H9 (cell line): ENCODE measurements around the gene EPB41. TPM values are rescaled to one million over a fixed set of nuclear protein-coding genes. Genes with fewer than 3 reads are reported as not detected.

Experiments used
- DNase-seq: peaks from one replicate; pipeline ENCODE4 v3.0.0-alpha.2; 2017
- H2AFZ ChIP-seq: one replicate; pipeline ENCODE4 v1.6.1; 2013; ENCODE audit warnings: mild to moderate bottlenecking, low read length, control low read depth, moderate library complexity
- H2AK5ac ChIP-seq: 2 replicates; pipeline ENCODE4 v1.6.1; 2013; ENCODE audit warnings: low read length, control low read depth, mixed read lengths; ENCODE audit not compliant: insufficient read length
- H2BK120ac ChIP-seq: one replicate; pipeline ENCODE4 v1.6.1; 2013; ENCODE audit warnings: low read depth, mild to moderate bottlenecking, low read length, control low read depth, inconsistent platforms; ENCODE audit not compliant: poor library complexity, severe bottlenecking
- H2BK12ac ChIP-seq: 2 replicates; pipeline ENCODE4 v1.6.1; 2013; ENCODE audit warnings: low read length, control low read depth, mixed read lengths, low read depth; ENCODE audit not compliant: insufficient read length
- H2BK15ac ChIP-seq: 2 replicates; pipeline ENCODE4 v1.6.1; 2013; ENCODE audit warnings: low read depth, low read length, control low read depth
- H2BK20ac ChIP-seq: one replicate; pipeline ENCODE4 v1.6.1; 2013; ENCODE audit warnings: low read depth, mild to moderate bottlenecking, low read length, control low read depth, inconsistent platforms; ENCODE audit not compliant: poor library complexity, severe bottlenecking
- H2BK5ac ChIP-seq: 2 replicates; pipeline ENCODE4 v1.6.1; 2013; ENCODE audit warnings: low read length, control low read depth, mixed read lengths; ENCODE audit not compliant: insufficient read length
- H3K14ac ChIP-seq: 2 replicates; pipeline ENCODE4 v1.6.1; 2013; ENCODE audit warnings: low read length, control low read depth; ENCODE audit not compliant: insufficient read depth
- H3K18ac ChIP-seq: 2 replicates; pipeline ENCODE4 v1.6.1; 2013; ENCODE audit warnings: low read depth, mild to moderate bottlenecking, mixed read lengths, low read length, control low read depth; ENCODE audit not compliant: insufficient read length
- H3K23ac ChIP-seq: 2 replicates; pipeline ENCODE4 v1.6.1; 2013; ENCODE audit warnings: low read length, control low read depth, mixed read lengths, low read depth; ENCODE audit not compliant: insufficient read length
- H3K23me2 ChIP-seq: 2 replicates; pipeline ENCODE4 v1.6.1; 2013; ENCODE audit warnings: low read depth, mild to moderate bottlenecking, mixed read lengths, low read length, control low read depth; ENCODE audit not compliant: insufficient read length, poor library complexity, severe bottlenecking
- H3K27ac ChIP-seq: 2 replicates; pipeline ENCODE4 v1.5.1; 2013; ENCODE audit warnings: low read length, control low read depth, mixed read lengths, low read depth; ENCODE audit not compliant: insufficient read length
- H3K27me3 ChIP-seq: 2 replicates; pipeline ENCODE4 v1.6.1; 2013; ENCODE audit warnings: low read length, control low read depth, inconsistent platforms; ENCODE audit not compliant: insufficient read depth
- H3K4ac ChIP-seq: 2 replicates; pipeline ENCODE4 v1.6.1; 2013; ENCODE audit warnings: low read depth, mild to moderate bottlenecking, control low read depth, inconsistent platforms, low read length, moderate library complexity
- H3K4me1 ChIP-seq: 2 replicates; pipeline ENCODE4 v1.6.1; 2013; ENCODE audit warnings: low read length, control low read depth, inconsistent platforms; ENCODE audit not compliant: insufficient read depth
- H3K4me2 ChIP-seq: 2 replicates; pipeline ENCODE4 v1.6.1; 2013; ENCODE audit warnings: low read length, control low read depth, mixed read lengths; ENCODE audit not compliant: insufficient read length, insufficient read depth
- H3K56ac ChIP-seq: 2 replicates; pipeline ENCODE4 v1.6.1; 2013; ENCODE audit warnings: low read depth, mild to moderate bottlenecking, mixed read lengths, low read length, control low read depth; ENCODE audit not compliant: insufficient read length
- H3K79me1 ChIP-seq: 2 replicates; pipeline ENCODE4 v1.6.1; 2013; ENCODE audit warnings: low read depth, mild to moderate bottlenecking, moderate library complexity, low read length, control low read depth, inconsistent platforms; ENCODE audit not compliant: insufficient read depth, poor library complexity, severe bottlenecking
- H3K79me2 ChIP-seq: 2 replicates; pipeline ENCODE4 v1.6.1; 2013; ENCODE audit warnings: low read length, control low read depth, inconsistent platforms; ENCODE audit not compliant: insufficient read depth
- H3K9ac ChIP-seq: 2 replicates; pipeline ENCODE4 v1.6.1; 2013; ENCODE audit warnings: low read length, control low read depth, mixed read lengths; ENCODE audit not compliant: insufficient read length; ENCODE audit errors: extremely low read depth
- H3K9me3 ChIP-seq: one replicate; pipeline ENCODE4 v1.6.1; 2013; ENCODE audit warnings: low read depth, low read length, inconsistent platforms; ENCODE audit not compliant: control insufficient read depth
- H3T11ph ChIP-seq: one replicate; pipeline ENCODE4 v1.6.1; 2013; ENCODE audit warnings: mild to moderate bottlenecking, low read length, control low read depth, inconsistent platforms
- H4K20me1 ChIP-seq: one replicate; pipeline ENCODE4 v1.6.1; 2013; ENCODE audit not compliant: control insufficient read depth, insufficient read length, insufficient read depth
- H4K5ac ChIP-seq: 2 replicates; pipeline ENCODE4 v1.6.1; 2013; ENCODE audit warnings: low read depth, mild to moderate bottlenecking, mixed read lengths, low read length, control low read depth; ENCODE audit not compliant: insufficient read length
- H4K8ac ChIP-seq: replicated peaks from 2 replicates; pipeline ENCODE4 v1.6.1; 2013; ENCODE audit warnings: low read length, control low read depth, mixed read lengths, low read depth; ENCODE audit not compliant: insufficient read length
- H4K91ac ChIP-seq: 2 replicates; pipeline ENCODE4 v1.6.1; 2013; ENCODE audit warnings: low read depth, mild to moderate bottlenecking, moderate library complexity, mixed read lengths, low read length, control low read depth; ENCODE audit not compliant: insufficient read length
- H3K27ac Mint-ChIP-seq, 3 experiments: 2 replicates in 2 of 3; 3 replicates in 1 of 3; pipeline ENCODE4 v1.8.0; 2020 to 2021; ENCODE audit warnings: mixed read lengths in 3 of 3, mild to moderate bottlenecking in 1 of 3, moderate library complexity in 1 of 3
- H3K27me3 Mint-ChIP-seq: 2 replicates; pipeline ENCODE4 v1.8.0; 2021; ENCODE audit warnings: low read depth, mild to moderate bottlenecking, moderate library complexity, mixed read lengths
- H3K36me3 Mint-ChIP-seq, 3 experiments: 2 replicates in 2 of 3; 3 replicates in 1 of 3; pipeline ENCODE4 v1.8.0; 2020 to 2021; ENCODE audit warnings: low read depth in 3 of 3, mixed read lengths in 3 of 3; ENCODE audit not compliant: insufficient read depth in 1 of 3
- H3K4me1 Mint-ChIP-seq, 2 experiments: 2 replicates each; pipeline ENCODE4 v1.8.0; 2020; ENCODE audit warnings: mixed read lengths in 2 of 2
- H3K4me3 Mint-ChIP-seq, 2 experiments: 2 replicates in 1 of 2; 3 replicates in 1 of 2; pipeline ENCODE4 v1.8.0; 2020 to 2021; ENCODE audit warnings: mild to moderate bottlenecking in 2 of 2, mixed read lengths in 2 of 2, moderate library complexity in 1 of 2
- H3K9me3 Mint-ChIP-seq, 2 experiments: 2 replicates in 1 of 2; 3 replicates in 1 of 2; pipeline ENCODE4 v1.8.0; 2020; ENCODE audit warnings: mild to moderate bottlenecking in 2 of 2, mixed read lengths in 2 of 2, moderate library complexity in 1 of 2
- WGBS: extraction: QIAGEN DNeasy Blood & Tissue Kit; methylation state at CpG from one replicate; pipeline ENCODE4 v1.1.7; 2013; ENCODE audit warnings: missing lambda C conversion rate, low lambda C conversion rate, mixed read lengths; ENCODE audit not compliant: insufficient read length; ENCODE audit errors: extremely low coverage; 5-methylcytosine and 5-hydroxymethylcytosine counted together
- total RNA-seq: library from RNA; stranded (reverse); gene quantifications from 2 replicates; pipeline ENCODE4 v1.2.1, GENCODE V29; 2021
- TF ChIP-seq, protein P1 (sequence below): fragments of 200-600 bp; sonication (generic); conservative IDR thresholded peaks from 3 replicates; pipeline ENCODE4 v1.8.0; 2021; ENCODE audit warnings: antibody characterized with exemption, mild to moderate bottlenecking

EPB41 gene
- total RNA-seq, 1 experiment from 2014 or later, result 75.4 TPM

DNA sequence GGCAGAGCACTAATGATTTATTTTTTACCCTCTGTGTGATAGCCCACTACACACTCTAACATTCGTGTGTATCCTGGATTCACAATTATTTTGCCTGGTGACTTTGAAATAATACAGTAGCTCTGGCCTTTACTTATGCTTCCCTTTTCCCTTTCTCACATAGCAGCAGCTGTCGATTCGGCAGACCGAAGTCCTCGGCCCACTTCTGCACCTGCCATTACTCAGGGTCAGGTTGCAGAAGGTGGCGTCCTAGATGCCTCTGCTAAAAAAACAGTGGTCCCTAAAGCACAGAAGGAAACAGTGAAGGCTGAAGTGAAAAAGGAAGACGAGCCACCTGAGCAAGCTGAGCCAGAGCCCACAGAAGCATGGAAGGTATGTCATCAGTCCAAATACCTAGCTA is 138.6 kb downstream of the EPB41 start:
- Mint-ChIP-seq H3K36me3 (peaks cover 0 to 3% (median 3%) of the 10 kb centered on the region in 3 experiments; a peak in 3 of 7 replicates), H3K4me3 (no peak overlapping the region), H3K27ac (no peak overlapping the region), H3K9me3 (no peaks in the 10 kb centered on the region), H3K4me1 (no peaks in the 10 kb centered on the region), H3K27me3 (no peaks in the 10 kb centered on the region)
- H4K91ac ChIP-seq, result no peak overlapping the region
- no peak overlapping the region for H4K8ac ChIP-seq
- no peak overlapping the region for H2BK15ac ChIP-seq
- H3K14ac ChIP-seq, result no peak overlapping the region
- H4K5ac ChIP-seq, result no peak overlapping the region
- H3T11ph ChIP-seq, result no peak overlapping the region
- no peak for DNase-seq
- no peaks in the 10 kb centered on the region for H3K79me2 ChIP-seq
- no peak overlapping the region for H2AK5ac ChIP-seq
- H3K23ac ChIP-seq, result no peak overlapping the region
- H3K4me1 ChIP-seq, result no peaks in the 10 kb centered on the region
- H3K23me2 ChIP-seq, result no peaks in the 10 kb centered on the region
- no peak overlapping the region for H2AFZ ChIP-seq
- H3K9ac ChIP-seq, result no peak overlapping the region
- no peaks in the 10 kb centered on the region for H4K20me1 ChIP-seq
- no CpG with 5 or more reads among the region's 7 CpGs for WGBS
- no peak overlapping the region for H2BK20ac ChIP-seq
- H3K4me2 ChIP-seq, result no peak overlapping the region
- H2BK12ac ChIP-seq, result no peak overlapping the region
- H2BK5ac ChIP-seq, result no peak overlapping the region
- H3K27me3 ChIP-seq, result no peaks in the 10 kb centered on the region
- no peak overlapping the region for H3K56ac ChIP-seq
- no peaks in the 10 kb centered on the region for H3K9me3 ChIP-seq
- no peak overlapping the region for H2BK120ac ChIP-seq
- no peak overlapping the region for H3K18ac ChIP-seq
- TF ChIP-seq, protein P1, sequence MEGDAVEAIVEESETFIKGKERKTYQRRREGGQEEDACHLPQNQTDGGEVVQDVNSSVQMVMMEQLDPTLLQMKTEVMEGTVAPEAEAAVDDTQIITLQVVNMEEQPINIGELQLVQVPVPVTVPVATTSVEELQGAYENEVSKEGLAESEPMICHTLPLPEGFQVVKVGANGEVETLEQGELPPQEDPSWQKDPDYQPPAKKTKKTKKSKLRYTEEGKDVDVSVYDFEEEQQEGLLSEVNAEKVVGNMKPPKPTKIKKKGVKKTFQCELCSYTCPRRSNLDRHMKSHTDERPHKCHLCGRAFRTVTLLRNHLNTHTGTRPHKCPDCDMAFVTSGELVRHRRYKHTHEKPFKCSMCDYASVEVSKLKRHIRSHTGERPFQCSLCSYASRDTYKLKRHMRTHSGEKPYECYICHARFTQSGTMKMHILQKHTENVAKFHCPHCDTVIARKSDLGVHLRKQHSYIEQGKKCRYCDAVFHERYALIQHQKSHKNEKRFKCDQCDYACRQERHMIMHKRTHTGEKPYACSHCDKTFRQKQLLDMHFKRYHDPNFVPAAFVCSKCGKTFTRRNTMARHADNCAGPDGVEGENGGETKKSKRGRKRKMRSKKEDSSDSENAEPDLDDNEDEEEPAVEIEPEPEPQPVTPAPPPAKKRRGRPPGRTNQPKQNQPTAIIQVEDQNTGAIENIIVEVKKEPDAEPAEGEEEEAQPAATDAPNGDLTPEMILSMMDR, result no peak
- no peaks in the 10 kb centered on the region for H3K79me1 ChIP-seq
- H3K27ac ChIP-seq, result no peak overlapping the region
- no peak overlapping the region for H3K4ac ChIP-seq
